AG08395 (cell line): ENCODE results near the gene ESYT1.

Experiments
- DNase-seq: peaks from one replicate; pipeline ENCODE4 v3.0.0; 2012; ENCODE audit warnings: mixed read lengths, low spot score

Gene ESYT1

GRCh38 chr12:56127888-56128669, at the start of gene ESYT1:
TSS of gene ESYT1 (plus strand) at chr12:56128267. CDS start at chr12:56128320, 53 bp downstream.
- DNase-seq = peak; percentile 98

GRCh38 chr12:56078427-56078826, 49.6 kb upstream of the ESYT1 start:
- DNase-seq = no peak

- DNase-seq = peak; percentile 89
Measured at GRCh38 chr12:56078931-56079722, 48.9 kb upstream of the ESYT1 start.

GRCh38 chr12:56079723-56080555, 48.1 kb upstream of the ESYT1 start, which contains the start of gene ERBB3:
TSS of gene ERBB3 (plus strand) at chr12:56080165. CDS start at chr12:56080301, 136 bp downstream.
- peak; percentile 91 for DNase-seq

GRCh38 chr12:56080556-56081138, 47.4 kb upstream of the ESYT1 start:
- DNase-seq = no peak

GRCh38 chr12:56081393-56082347, 46.4 kb upstream of the ESYT1 start:
- DNase-seq = no peak

GRCh38 chr12:56082382-56082781, 45.7 kb upstream of the ESYT1 start:
- no peak for DNase-seq

- no peak for DNase-seq
Measured at GRCh38 chr12:56082967-56083366, 45.1 kb upstream of the ESYT1 start.

GRCh38 chr12:56084958-56085543, 43.0 kb upstream of the ESYT1 start:
- DNase-seq = no peak

GRCh38 chr12:56086096-56086495, 42.0 kb upstream of the ESYT1 start:
- DNase-seq = no peak

GRCh38 chr12:56086608-56087007, 41.5 kb upstream of the ESYT1 start:
- DNase-seq = no peak

GRCh38 chr12:56087220-56087619, 40.8 kb upstream of the ESYT1 start:
- DNase-seq = no peak

- DNase-seq = no peak
Measured at GRCh38 chr12:56097738-56098137, 30.3 kb upstream of the ESYT1 start.

GRCh38 chr12:56098592-56098991, 29.5 kb upstream of the ESYT1 start:
- no peak for DNase-seq

- no peak for DNase-seq
Measured at GRCh38 chr12:56099787-56100186, 28.3 kb upstream of the ESYT1 start.

- DNase-seq = no peak
Measured at GRCh38 chr12:56101045-56101444, 27.0 kb upstream of the ESYT1 start.

- DNase-seq = no peak
Measured at GRCh38 chr12:56102683-56103065, 25.4 kb upstream of the ESYT1 start.

- DNase-seq = no peak
Measured at GRCh38 chr12:56103066-56103711, 24.9 kb upstream of the ESYT1 start.

GRCh38 chr12:56103823-56104108, 24.3 kb upstream of the ESYT1 start:
- no peak for DNase-seq
